Measurements from ENCODE around the gene OSGIN1.

OSGIN1 gene

GRCh38 chr16:83926726-83927397 is 26.2 kb upstream of the OSGIN1 start:
- peak; percentile 4 to 52 for DNase-seq (ENCODE audit: low read depth in 2 of 2)

GRCh38 chr16:83928341-83929055 is 24.5 kb upstream of the OSGIN1 start:
- DNase-seq (ENCODE audit: low read depth in 2 of 2) = no peak

- no peak for DNase-seq (ENCODE audit: low read depth in 2 of 2)
These were observed 23.1 kb upstream of the OSGIN1 start for GRCh38 chr16:83929811-83930555.

DNA sequence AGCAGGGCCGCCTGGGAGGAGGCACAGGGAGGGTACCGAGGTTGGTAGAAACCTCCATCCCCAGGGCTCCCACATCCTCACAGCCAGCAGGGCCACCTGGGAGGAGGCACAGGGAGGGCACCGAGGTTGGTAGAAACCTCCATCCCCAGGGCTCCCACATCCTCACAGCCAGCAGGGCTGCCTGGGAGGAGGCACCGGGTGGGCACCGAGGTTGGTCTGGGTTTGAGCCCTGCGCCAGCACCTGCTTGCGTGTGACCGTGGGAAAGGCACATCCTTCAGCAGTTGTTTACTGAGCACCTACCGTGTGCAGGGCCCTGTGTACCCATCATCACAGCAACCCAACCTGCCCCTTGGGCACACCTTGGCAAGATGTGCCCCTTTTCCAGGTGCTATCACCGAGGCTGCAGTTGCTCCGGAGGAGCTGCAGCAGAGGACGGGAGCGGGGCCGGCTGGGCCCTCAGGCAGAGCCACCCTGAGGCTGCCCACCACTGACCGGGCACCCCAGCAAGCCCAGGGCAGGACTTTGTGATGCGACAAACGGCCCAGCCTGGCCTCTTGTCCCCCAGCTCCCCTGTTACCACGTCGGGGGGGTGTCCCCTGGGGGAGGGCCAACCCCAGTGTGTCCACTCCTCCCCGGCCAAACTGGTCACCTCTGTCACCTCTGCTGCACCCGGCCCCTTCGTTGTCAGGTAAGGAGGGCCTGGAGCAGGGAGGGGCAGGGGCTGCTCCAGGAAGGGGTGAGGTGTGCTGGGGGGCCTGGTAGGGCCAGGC is 22.1 kb upstream of the OSGIN1 start:
- no peak for DNase-seq (ENCODE audit: low read depth in 2 of 2)

GRCh38 chr16:83931556-83931955 is 21.5 kb upstream of the OSGIN1 start:
- no peak for DNase-seq (ENCODE audit: low read depth in 2 of 2)

DNA sequence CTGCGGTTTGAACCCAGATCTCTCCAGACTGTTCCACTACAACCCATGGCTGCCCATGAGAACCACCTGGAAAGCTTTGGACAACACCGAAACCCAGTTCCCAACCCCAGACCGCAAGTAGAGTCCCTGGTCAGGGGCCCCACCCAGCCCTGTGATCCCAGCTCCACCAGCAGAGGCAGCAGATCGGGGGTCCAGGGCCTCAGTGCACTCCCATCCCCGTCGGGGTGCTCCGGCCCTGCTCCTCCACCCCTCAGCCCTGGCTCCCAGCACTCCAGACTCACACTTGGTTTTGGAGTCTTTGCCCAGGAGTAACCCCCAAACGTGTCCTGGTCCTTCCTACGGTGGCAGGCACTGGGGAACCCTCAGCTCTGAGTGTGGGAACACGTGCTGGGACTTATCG is 20.7 kb upstream of the OSGIN1 start:
- no peak for DNase-seq (ENCODE audit: low read depth in 2 of 2)

GRCh38 chr16:83932955-83933673 is 19.9 kb upstream of the OSGIN1 start:
- DNase-seq (ENCODE audit: low read depth in 2 of 2) = no peak

GRCh38 chr16:83933885-83934683 is 19.0 kb upstream of the OSGIN1 start:
- no peak for DNase-seq (ENCODE audit: low read depth in 2 of 2)

GRCh38 chr16:83934684-83934977 is 18.4 kb upstream of the OSGIN1 start:
- DNase-seq (ENCODE audit: low read depth in 2 of 2) = no peak

- no peak for DNase-seq (ENCODE audit: low read depth in 2 of 2)
These were observed 17.8 kb upstream of the OSGIN1 start for GRCh38 chr16:83935005-83935857.

GRCh38 chr16:83935858-83936255 is 17.2 kb upstream of the OSGIN1 start:
- DNase-seq (ENCODE audit: low read depth in 2 of 2) = no peak

GRCh38 chr16:83936581-83937165 is 16.4 kb upstream of the OSGIN1 start:
- DNase-seq (ENCODE audit: low read depth in 2 of 2) = no peak

- DNase-seq (ENCODE audit: low read depth in 2 of 2) = no peak
These were observed 15.8 kb upstream of the OSGIN1 start for GRCh38 chr16:83937267-83937666.

DNA sequence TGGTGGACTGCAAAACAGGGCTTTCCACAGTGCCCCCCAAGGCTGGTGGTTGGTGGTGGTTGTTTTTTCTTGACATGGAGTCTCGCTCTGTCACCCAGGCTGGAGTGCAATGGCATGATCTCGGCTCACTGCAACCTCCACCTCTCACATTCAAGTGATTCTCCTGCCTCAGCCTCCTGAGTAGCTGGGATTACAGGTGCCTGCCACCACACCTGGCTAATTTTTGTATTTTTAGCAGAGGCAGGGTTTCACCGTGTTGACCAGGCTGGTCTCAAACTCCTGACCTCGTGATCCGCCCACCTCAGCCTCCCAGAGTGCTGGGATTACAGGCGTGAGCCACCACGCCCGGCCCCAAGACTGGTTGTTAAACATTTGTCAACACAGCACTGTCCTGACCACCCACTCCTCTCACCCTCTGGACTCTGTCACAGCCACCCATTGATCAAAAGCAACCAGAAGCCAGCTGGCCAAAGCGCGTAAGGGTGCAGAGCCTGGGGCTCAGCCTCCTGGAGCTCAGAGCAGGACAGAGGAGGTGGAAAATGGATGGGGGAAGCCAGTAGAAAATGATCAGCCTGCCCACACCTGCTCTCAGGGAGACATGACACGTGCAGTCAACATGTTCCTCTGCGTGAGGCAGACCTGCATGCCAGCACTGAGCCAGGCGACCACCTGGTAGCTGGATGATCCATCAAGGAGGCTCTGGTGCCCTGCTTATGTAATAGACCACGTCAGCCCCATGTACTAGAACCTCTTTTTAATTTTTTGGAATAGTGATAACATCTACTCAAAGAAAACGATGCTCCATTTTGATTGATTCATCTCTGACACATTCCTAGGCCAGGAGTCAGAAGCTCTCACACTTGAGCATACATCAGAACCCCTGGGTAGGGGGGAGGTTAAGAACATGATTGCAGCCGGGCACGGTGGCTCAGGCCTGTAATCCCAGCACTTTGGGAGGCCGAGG is 14.8 kb upstream of the OSGIN1 start:
- no peak for DNase-seq (ENCODE audit: low read depth in 2 of 2)

DNA sequence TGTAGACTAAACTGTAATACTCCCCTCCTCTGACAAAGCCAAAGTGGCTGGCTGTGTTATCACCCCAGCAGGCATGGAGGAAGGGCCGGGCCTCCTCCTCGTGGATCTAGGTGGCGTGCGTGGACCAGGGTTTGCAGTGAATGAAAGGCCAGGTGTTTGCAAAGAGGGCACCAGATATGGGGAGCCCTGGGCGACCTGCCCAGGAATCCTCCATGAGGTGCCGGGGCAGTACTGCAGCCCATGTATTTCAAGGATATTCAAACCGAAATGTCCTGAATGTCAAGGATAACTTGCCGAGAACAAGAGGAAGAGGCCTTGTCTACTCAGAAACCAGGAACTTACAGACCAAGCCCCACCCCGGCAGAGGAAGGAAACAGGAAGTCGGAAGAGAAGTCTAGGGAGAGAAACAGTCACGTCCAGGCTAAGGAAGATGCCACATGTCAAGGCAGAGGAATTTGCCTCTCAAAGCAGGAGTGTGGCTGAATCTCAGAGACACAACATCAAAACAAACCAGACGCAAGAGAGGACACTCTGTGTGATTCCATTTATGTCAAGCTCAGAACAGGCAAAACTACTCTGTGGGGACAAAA is 13.7 kb upstream of the OSGIN1 start:
- no peak for DNase-seq (ENCODE audit: low read depth in 2 of 2)

- DNase-seq (ENCODE audit: low read depth in 2 of 2) = no peak
These were observed 12.9 kb upstream of the OSGIN1 start for GRCh38 chr16:83940119-83940518.

DNA sequence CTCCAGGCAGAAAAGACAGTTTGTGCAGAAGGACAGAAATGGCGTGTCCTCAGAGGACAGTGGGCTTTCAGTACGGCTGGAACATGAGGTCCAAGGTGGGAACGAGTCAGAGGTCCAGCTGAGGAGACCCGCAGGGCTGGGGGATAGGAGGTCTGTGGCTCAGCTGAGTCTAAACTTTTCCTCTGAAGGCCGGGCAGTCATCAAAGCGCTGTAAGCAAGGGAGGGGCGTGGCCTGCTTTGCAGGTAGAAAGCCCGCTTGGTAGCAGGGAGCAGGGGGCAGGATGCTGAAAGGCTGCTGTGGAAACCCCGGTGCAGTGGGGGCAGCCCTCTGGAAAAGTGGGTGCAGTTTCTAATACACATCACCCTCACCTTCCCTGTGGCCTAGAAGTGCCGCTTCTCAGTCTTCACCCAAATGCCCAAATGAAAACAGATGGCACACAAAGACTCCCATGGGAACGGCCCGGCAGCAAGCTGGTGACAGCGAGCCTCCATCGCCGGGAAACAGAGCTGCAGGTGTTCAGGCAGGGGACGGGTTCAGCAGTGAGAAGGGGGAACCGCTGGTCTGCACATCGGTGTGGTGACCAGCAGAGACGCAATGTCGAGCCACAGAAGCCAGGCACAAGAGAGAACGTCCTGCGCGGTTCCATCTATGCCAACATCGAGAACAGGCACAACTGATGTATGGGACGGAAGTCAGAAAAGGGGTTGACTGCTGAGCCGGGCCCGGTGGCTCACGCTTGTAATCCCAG is 12.2 kb upstream of the OSGIN1 start:
- no peak for DNase-seq (ENCODE audit: low read depth in 2 of 2)

Measured in stimulated activated CD4-positive, alpha-beta T cell treated with anti-CD3 and anti-CD28 coated beads, Interleukin-15, amount 100 ng/mL, for 48 hours (primary cell).